GM12801 (cell line): ENCODE results near the gene TEX264.

Experiments used
- TF ChIP-seq, protein P1 (sequence below): IDR thresholded peaks from one replicate; pipeline ENCODE4 v1.5.1; 2011; ENCODE audit warnings: control low read depth; ENCODE audit not compliant: insufficient read length; ENCODE audit errors: extremely low read depth

TEX264 gene

DNA sequence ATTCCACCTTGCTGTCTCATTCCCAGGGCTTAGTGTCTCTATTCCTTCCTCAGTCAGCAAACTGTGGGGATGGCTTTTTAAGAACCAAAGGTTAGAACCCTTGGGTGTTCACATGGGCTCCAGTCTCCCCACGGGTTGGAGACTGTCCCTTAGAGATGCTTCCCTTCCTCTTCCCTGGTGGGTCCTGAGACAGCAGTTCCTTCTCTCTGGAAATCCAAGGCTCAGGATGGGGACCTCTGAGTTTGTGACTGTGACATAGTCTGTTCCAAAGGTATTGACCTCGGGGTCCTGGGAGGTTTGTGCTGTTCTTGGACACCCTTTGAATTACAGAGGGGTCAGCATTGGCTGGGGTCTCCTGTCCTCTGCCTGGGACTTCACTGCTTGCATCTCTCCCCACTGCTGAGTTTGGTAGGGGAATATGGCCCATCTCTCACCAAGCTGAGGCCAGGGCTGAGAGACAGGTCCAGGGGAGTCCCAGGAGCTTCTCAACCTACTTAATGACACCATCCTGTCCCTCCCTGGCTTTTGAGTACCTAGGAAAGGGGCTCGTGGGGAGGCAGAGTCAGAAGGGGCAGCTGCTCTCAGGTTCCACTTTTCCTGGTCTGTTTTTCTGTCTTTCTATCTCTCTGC lies 37.3 kb downstream of the TEX264 start:
- TF ChIP-seq, protein P1, sequence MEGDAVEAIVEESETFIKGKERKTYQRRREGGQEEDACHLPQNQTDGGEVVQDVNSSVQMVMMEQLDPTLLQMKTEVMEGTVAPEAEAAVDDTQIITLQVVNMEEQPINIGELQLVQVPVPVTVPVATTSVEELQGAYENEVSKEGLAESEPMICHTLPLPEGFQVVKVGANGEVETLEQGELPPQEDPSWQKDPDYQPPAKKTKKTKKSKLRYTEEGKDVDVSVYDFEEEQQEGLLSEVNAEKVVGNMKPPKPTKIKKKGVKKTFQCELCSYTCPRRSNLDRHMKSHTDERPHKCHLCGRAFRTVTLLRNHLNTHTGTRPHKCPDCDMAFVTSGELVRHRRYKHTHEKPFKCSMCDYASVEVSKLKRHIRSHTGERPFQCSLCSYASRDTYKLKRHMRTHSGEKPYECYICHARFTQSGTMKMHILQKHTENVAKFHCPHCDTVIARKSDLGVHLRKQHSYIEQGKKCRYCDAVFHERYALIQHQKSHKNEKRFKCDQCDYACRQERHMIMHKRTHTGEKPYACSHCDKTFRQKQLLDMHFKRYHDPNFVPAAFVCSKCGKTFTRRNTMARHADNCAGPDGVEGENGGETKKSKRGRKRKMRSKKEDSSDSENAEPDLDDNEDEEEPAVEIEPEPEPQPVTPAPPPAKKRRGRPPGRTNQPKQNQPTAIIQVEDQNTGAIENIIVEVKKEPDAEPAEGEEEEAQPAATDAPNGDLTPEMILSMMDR = no peak

DNA sequence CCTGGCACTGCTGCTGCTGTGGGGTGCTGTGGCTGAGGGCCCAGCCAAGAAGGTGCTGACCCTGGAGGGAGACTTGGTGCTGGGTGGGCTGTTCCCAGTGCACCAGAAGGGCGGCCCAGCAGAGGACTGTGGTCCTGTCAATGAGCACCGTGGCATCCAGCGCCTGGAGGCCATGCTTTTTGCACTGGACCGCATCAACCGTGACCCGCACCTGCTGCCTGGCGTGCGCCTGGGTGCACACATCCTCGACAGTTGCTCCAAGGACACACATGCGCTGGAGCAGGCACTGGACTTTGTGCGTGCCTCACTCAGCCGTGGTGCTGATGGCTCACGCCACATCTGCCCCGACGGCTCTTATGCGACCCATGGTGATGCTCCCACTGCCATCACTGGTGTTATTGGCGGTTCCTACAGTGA lies 38.0 kb downstream of the TEX264 start:
- TF ChIP-seq, protein P1 = no peak

DNA sequence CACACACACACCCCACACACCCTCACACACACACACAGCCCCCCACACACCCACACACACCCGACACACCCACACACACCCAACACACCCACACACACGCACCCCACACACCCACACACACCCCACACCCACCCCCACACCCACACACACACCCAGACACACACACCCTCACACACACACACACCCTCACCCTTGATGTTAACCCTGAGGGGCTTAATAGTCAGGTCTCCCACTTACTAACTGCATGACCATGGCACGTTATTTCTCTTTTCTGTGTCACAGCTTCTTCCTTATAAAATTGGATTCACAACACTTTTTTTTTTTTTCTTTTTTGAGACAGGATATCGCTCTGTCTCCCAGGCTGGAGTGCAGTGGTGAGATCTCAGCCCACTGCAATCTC lies 38.6 kb downstream of the TEX264 start:
- TF ChIP-seq, protein P1 = no peak

DNA sequence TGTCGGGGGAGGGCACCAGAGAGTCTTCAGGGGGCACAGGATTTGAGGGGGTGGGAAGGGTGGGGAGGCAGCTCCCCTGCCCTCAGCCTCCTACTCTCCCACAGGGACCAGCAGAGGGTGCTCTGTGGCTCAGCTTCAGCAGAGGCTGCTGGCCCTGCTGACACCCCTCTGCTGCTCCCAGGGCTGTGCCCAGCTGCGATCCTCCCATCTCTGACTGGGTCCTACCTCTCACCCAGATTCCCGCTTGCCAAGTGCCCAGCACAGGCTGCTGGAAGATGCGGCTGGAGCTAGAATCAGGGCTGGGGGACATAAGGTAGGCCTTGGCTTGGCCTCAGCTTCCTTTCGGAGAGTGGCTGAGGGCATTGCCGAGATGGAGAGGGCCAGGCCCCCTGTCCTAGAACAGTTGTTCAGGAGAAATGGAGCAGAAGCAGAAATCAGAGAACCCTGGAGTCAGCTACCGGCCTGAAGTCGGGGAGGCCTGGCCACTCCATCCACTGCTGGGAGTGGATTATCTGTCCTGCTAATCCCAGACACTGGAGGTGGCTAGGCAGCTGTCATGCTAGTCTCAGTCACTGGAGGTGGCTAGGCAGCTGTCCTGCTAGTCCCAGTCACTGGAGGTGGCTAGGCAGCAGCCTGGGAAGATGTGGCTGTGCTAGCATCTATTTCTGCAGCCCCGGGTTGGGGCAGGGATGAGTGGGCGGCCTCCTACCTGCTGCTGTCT lies 39.7 kb downstream of the TEX264 start:
- TF ChIP-seq, protein P1 = no peak

DNA sequence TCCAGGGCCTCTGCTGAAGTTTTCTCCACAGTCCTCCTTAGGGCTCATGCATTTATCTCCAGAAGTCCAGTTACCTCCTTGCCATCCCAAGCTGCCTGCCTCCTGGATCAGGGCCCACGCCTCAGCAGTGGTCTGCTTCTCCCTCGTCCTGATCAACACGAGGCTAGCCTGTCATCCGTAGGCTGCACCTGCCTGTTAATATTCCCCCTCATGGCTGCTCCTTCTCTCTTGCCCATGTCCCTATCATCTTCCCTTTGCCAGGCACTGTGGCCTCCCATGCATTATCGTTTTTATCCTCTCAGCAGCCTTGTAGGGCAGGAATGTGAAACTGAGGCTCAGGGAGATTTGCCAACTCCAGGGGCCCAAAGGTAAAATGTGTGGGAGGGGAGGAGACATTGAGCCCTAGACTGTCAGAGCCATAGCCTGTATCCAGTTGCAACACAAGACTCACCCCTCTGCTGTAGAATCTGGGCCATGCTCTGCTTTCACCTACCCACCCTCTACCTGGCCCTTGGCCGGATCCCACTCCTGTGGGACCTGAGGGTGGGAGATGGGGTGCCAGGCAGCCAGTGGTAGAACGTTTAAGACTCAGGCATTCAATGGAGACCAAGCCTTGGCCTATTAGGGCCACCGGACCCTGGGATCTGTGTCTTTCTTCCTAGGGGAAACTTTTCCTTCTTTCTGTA lies 40.4 kb downstream of the TEX264 start:
- TF ChIP-seq, protein P1 = no peak

DNA sequence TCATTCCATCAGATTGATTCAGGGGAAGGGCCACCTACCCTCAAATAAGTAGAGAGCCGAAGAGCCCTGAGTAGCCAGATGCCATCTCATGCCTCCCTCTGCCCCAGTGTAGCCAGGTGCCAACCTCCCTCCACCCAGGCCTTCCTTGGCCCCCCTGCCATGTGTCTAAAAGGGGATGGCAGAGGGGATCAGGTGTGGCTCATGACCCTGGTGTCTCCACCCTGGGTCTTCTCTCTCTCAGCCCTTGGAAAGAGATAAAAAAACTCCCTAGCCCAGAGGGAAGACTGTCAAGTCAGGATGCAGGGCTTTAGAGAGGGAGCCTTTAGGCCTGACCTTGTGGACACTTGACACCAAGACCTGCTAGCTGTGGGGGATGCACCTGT lies 41.0 kb downstream of the TEX264 start:
- TF ChIP-seq, protein P1 = no peak

DNA sequence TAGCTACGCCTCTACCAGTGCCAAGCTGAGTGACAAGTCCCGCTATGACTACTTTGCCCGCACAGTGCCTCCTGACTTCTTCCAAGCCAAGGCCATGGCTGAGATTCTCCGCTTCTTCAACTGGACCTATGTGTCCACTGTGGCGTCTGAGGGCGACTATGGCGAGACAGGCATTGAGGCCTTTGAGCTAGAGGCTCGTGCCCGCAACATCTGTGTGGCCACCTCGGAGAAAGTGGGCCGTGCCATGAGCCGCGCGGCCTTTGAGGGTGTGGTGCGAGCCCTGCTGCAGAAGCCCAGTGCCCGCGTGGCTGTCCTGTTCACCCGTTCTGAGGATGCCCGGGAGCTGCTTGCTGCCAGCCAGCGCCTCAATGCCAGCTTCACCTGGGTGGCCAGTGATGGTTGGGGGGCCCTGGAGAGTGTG lies 41.5 kb downstream of the TEX264 start:
- TF ChIP-seq, protein P1 = no peak
